ENCODE measurements around the gene FAM136A.
A peak's percentile ranks its signal among the peaks of the same experiment; 100 is the strongest.

FAM136A gene

DNA sequence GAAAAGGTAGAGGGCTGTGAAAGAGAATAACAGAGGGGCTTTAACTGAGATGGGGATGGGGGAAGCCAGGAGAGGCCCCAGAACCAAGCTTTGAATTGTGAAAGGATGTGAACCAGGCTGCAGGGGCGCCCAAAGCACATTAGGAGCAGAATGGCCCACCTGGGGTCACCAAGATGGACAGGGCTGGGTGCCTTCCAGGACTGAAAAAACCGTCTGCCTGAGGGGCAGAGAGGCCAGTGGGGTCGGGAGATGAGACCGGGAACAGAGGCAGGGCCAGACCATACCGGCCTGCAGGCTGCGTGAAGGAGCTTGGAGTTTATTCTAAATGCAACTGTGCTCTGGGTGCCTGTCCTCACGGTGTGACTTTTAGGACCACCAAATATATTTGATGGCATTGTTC, 29.1 kb upstream of the FAM136A start:
- TF ChIP-seq, protein P1, sequence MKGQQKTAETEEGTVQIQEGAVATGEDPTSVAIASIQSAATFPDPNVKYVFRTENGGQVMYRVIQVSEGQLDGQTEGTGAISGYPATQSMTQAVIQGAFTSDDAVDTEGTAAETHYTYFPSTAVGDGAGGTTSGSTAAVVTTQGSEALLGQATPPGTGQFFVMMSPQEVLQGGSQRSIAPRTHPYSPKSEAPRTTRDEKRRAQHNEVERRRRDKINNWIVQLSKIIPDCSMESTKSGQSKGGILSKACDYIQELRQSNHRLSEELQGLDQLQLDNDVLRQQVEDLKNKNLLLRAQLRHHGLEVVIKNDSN (IDR thresholded peaks at IDR 0.05), result no peak
- TF ChIP-seq TEAD4 (IDR thresholded peaks at IDR 0.05) (no peak), TCF12 (IDR thresholded peaks at IDR 0.05; ENCODE audit: low read depth) (no peak), ZBTB7A (IDR thresholded peaks at IDR 0.05; ENCODE audit: low read depth) (no peak), FOXM1 (IDR thresholded peaks at IDR 0.05; ENCODE audit: borderline replicate concordance, low read depth) (no peak), CREB1 (IDR thresholded peaks at IDR 0.05; ENCODE audit: low read depth) (no peak), CEBPB (IDR thresholded peaks at IDR 0.05) (no peak), EGR1 (IDR thresholded peaks at IDR 0.05) (no peak), EP300 (IDR thresholded peaks at IDR 0.05; ENCODE audit: borderline replicate concordance) (no peak), RAD21 (IDR thresholded peaks at IDR 0.05; ENCODE audit: low read depth) (no peak), NFIC (IDR thresholded peaks at IDR 0.05) (no peak), YY1 (IDR thresholded peaks at IDR 0.05; ENCODE audit: low read depth) (no peak)
- TF ChIP-seq, protein P2, sequence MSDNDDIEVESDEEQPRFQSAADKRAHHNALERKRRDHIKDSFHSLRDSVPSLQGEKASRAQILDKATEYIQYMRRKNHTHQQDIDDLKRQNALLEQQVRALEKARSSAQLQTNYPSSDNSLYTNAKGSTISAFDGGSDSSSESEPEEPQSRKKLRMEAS (IDR thresholded peaks at IDR 0.05), result no peak

DNA sequence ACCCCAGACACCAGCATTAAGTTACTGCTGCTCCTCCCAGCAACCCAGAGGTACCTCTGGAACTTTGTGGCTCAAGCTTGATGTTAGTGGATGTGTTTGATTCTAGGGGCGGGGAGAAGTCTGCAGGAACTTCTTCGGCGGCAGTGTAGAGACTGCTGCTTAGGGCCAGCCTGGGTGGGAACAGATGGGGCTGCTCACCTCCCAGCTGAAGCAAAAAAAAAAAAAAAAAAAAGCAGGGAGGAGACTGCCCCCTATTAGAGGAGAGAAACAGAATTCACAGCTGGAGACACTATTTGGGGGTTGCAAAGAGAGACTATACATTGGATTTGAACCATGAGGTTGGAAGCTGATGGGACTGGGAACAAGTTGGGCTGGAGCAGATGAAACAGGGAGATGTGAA, 28.6 kb upstream of the FAM136A start:
- TF ChIP-seq CEBPB (IDR thresholded peaks at IDR 0.05) (no peak), TEAD4 (IDR thresholded peaks at IDR 0.05) (no peak), YY1 (IDR thresholded peaks at IDR 0.05; ENCODE audit: low read depth) (no peak), NFIC (IDR thresholded peaks at IDR 0.05) (no peak), RAD21 (IDR thresholded peaks at IDR 0.05; ENCODE audit: low read depth) (no peak), ZBTB7A (IDR thresholded peaks at IDR 0.05; ENCODE audit: low read depth) (no peak), TCF12 (IDR thresholded peaks at IDR 0.05; ENCODE audit: low read depth) (no peak), EGR1 (IDR thresholded peaks at IDR 0.05) (no peak), TAF1 (IDR thresholded peaks at IDR 0.05; ENCODE audit: low read depth) (no peak), FOXM1 (IDR thresholded peaks at IDR 0.05; ENCODE audit: borderline replicate concordance, low read depth) (no peak), CREB1 (IDR thresholded peaks at IDR 0.05; ENCODE audit: low read depth) (no peak), EP300 (IDR thresholded peaks at IDR 0.05; ENCODE audit: borderline replicate concordance) (no peak)
- TF ChIP-seq, protein P1 (IDR thresholded peaks at IDR 0.05), result no peak
- TF ChIP-seq, protein P3, sequence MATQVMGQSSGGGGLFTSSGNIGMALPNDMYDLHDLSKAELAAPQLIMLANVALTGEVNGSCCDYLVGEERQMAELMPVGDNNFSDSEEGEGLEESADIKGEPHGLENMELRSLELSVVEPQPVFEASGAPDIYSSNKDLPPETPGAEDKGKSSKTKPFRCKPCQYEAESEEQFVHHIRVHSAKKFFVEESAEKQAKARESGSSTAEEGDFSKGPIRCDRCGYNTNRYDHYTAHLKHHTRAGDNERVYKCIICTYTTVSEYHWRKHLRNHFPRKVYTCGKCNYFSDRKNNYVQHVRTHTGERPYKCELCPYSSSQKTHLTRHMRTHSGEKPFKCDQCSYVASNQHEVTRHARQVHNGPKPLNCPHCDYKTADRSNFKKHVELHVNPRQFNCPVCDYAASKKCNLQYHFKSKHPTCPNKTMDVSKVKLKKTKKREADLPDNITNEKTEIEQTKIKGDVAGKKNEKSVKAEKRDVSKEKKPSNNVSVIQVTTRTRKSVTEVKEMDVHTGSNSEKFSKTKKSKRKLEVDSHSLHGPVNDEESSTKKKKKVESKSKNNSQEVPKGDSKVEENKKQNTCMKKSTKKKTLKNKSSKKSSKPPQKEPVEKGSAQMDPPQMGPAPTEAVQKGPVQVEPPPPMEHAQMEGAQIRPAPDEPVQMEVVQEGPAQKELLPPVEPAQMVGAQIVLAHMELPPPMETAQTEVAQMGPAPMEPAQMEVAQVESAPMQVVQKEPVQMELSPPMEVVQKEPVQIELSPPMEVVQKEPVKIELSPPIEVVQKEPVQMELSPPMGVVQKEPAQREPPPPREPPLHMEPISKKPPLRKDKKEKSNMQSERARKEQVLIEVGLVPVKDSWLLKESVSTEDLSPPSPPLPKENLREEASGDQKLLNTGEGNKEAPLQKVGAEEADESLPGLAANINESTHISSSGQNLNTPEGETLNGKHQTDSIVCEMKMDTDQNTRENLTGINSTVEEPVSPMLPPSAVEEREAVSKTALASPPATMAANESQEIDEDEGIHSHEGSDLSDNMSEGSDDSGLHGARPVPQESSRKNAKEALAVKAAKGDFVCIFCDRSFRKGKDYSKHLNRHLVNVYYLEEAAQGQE (IDR thresholded peaks at IDR 0.05; ENCODE audit: low read depth), result no peak
- TF ChIP-seq, protein P2 (IDR thresholded peaks at IDR 0.05), result no peak

DNA sequence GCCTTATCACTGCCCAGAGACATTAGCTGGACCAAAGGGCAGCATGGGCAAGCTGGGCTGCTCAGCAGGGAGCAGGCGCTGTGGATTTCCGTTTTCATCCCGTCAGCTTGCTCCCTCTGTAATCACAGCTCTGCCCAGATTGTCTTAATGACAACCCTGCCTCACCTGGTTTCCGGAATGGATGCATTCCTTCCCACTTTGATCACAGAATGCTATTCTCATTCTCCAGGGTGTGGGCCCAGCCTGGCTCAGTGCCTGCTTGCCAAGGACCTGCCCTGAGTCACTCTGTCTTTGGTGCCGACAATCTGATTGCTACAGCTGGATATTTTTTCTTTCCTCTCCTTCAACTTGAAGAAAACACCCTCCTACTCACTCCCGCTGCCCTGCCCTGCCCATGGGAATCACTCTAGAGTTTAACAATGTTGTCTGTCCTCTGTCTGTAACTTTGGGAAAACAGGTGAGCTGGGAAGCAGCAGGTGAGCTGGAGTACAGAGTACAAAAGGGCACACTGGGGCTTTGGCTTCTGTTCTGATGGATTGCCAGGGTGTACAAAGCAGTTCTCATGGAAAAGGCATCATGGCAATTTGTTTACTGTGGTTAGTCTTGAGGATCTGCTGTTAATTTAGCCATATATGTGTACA, 27.2 kb upstream of the FAM136A start:
- TF ChIP-seq ZBTB7A (IDR thresholded peaks at IDR 0.05; ENCODE audit: low read depth) (no peak), YY1 (IDR thresholded peaks at IDR 0.05; ENCODE audit: low read depth) (peak; percentile 59; the same call in 1 of the 2 replicates), TEAD4 (IDR thresholded peaks at IDR 0.05) (peak; percentile 97), CREB1 (IDR thresholded peaks at IDR 0.05; ENCODE audit: low read depth) (no peak), RAD21 (IDR thresholded peaks at IDR 0.05; ENCODE audit: low read depth) (peak; percentile 25; the same call in 1 of the 2 replicates), NFIC (IDR thresholded peaks at IDR 0.05) (peak; percentile 96), EP300 (IDR thresholded peaks at IDR 0.05; ENCODE audit: borderline replicate concordance) (peak; percentile 97), CEBPB (IDR thresholded peaks at IDR 0.05) (peak; percentile 47; the same call in 1 of the 2 replicates), FOXM1 (IDR thresholded peaks at IDR 0.05; ENCODE audit: borderline replicate concordance, low read depth) (peak; percentile 93), EGR1 (IDR thresholded peaks at IDR 0.05) (0 out of 2 replicates have a peak, but pooled peaks have one; percentile 36), TCF12 (IDR thresholded peaks at IDR 0.05; ENCODE audit: low read depth) (peak; percentile 97)
- TF ChIP-seq, protein P2 (IDR thresholded peaks at IDR 0.05), result peak; percentile 68
- TF ChIP-seq, protein P3 (IDR thresholded peaks at IDR 0.05; ENCODE audit: low read depth), result no peak
- TF ChIP-seq, protein P1 (IDR thresholded peaks at IDR 0.05), result peak; percentile 49

- TF ChIP-seq TAF1 (IDR thresholded peaks at IDR 0.05; ENCODE audit: low read depth) (no peak), NFIC (IDR thresholded peaks at IDR 0.05) (no peak), EGR1 (IDR thresholded peaks at IDR 0.05) (no peak), EP300 (IDR thresholded peaks at IDR 0.05; ENCODE audit: borderline replicate concordance) (no peak), CREB1 (IDR thresholded peaks at IDR 0.05; ENCODE audit: low read depth) (no peak), ZBTB7A (IDR thresholded peaks at IDR 0.05; ENCODE audit: low read depth) (no peak), TEAD4 (IDR thresholded peaks at IDR 0.05) (no peak), CEBPB (IDR thresholded peaks at IDR 0.05) (no peak)
- TF ChIP-seq, protein P1 (IDR thresholded peaks at IDR 0.05), result no peak
- TF ChIP-seq, protein P3 (IDR thresholded peaks at IDR 0.05; ENCODE audit: low read depth), result no peak
These were observed 24.0 kb upstream of the FAM136A start for GRCh38 chr2:70325875-70326274.

Data from Ishikawa (cell line).